H1 (cell line): ENCODE measurements around the gene ALPK3. TPM values are rescaled to one million over a fixed set of nuclear protein-coding genes. Genes with fewer than 3 reads are reported as not detected.

Experiments used
- RNF2 ChIP-seq: fragments of 200-900, 300-1000 bp; sonication (generic); IDR thresholded peaks from 2 replicates; pipeline ENCODE4 v1.7.1; 2016; ENCODE audit warnings: borderline replicate concordance, low read depth, mild to moderate bottlenecking, antibody characterized with exemption, low read length; ENCODE audit not compliant: poor library complexity, severe bottlenecking; ENCODE audit errors: missing control alignments
- SAP30 ChIP-seq: fragments of 300-600 bp; sonication (generic); IDR thresholded peaks from 2 replicates; pipeline ENCODE4 v1.7.1; 2012; ENCODE audit warnings: low read length, moderate library complexity, mild to moderate bottlenecking, inconsistent platforms; ENCODE audit not compliant: insufficient read depth, insufficient replicate concordance
- TCF12 ChIP-seq: IDR thresholded peaks from 2 replicates; pipeline ENCODE4 v1.6.1; 2011; ENCODE audit warnings: low read depth, mild to moderate bottlenecking, low read length
- polyA plus RNA-seq, 7 experiments: library from polyadenylated mRNA; depleted of rRNA in 3 of 7; stranded (reverse) in 5 of 7; unstranded in 2 of 7; fragments of >200 nt in 5 of 7; fragments of 200-250 nt in 2 of 7; gene quantifications; 1 replicate in 5 of 7; 2 replicates in 1 of 7; 4 replicates in 1 of 7; pipeline versions ENCODE4 v1.2.1 to v1.2.3, GENCODE V29; 2011 to 2013; ENCODE audit warnings: missing spikeins in 2 of 7, mixed read lengths in 2 of 7
- total RNA-seq: library from RNA; stranded (reverse); fragmentation: NEBNext Ultra II Directional; extraction: Animal tissue kit (Norgen Biotek cat#: 25700); gene quantifications from 2 replicates; pipeline ENCODE4 v1.2.1, GENCODE V29; 2021
- TF ChIP-seq, protein P1 (sequence below): IDR thresholded peaks from 2 replicates; pipeline ENCODE4 v1.6.1; 2011; ENCODE audit warnings: low read length, improper control_type of control experiment
- TF ChIP-seq, protein P2 (sequence below): IDR thresholded peaks from 2 replicates; pipeline ENCODE4 v1.6.1; 2011; ENCODE audit warnings: low read depth, mild to moderate bottlenecking, low read length; ENCODE audit not compliant: insufficient read depth

The ALPK3 gene
- total and polyA plus RNA-seq, 2 of the 8 experiments (the other 6 are each of a cell fraction or from before 2014, with no cell fraction given) = 4.4 to 19.2 TPM

DNA sequence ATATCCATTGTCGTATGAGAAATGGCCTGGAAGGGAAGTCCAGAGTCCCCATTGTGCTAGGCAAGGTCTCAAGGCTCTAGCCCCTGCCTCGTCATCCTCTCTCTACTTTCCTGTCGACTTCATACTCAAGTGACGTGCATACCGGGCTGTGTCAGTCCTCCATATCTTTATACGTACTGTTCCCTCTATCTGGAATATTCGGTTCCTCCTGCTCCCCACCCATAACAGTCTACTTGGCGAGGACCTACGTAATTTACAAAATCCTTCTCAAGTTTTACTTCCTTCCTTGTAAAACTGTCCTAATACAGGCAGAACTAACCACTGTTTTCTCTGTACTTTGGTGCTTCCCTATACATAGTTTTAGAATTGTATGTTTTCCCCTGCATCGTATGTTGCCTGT lies 2.2 kb upstream of the ALPK3 start (continued):
- TF ChIP-seq, protein P1, sequence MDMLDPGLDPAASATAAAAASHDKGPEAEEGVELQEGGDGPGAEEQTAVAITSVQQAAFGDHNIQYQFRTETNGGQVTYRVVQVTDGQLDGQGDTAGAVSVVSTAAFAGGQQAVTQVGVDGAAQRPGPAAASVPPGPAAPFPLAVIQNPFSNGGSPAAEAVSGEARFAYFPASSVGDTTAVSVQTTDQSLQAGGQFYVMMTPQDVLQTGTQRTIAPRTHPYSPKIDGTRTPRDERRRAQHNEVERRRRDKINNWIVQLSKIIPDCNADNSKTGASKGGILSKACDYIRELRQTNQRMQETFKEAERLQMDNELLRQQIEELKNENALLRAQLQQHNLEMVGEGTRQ = no peak
- TF ChIP-seq SAP30 (no peak), RNF2 (no peak), TCF12 (no peak)
- TF ChIP-seq, protein P2, sequence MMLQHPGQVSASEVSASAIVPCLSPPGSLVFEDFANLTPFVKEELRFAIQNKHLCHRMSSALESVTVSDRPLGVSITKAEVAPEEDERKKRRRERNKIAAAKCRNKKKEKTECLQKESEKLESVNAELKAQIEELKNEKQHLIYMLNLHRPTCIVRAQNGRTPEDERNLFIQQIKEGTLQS = no peak
